GM19463 (cell line): ENCODE data around the gene MSMB.
"Not testable (repeated sequence)": the region's sequence is repeated elsewhere in the genome, so short reads cannot be mapped to it uniquely, and the experiment has no call there.

Source experiments
- ATAC-seq: cut with Tn5 transposase; IDR thresholded peaks from one replicate; pipeline ENCODE4 v1.9.1; 2021; ENCODE audit warnings: mild to moderate bottlenecking, moderate library complexity; ENCODE audit not compliant: unreplicated experiment

Gene MSMB

GRCh38 chr10:46046261-46046660, at the start of gene MSMB:
Gene MSMB (minus strand): TSS chr10:46046269. CDS start chr10:46046237, 32 bp downstream.
- ATAC-seq, result no peak

- no peak for ATAC-seq
These were observed 49.1 kb upstream of the MSMB start for GRCh38 chr10:46094931-46095750.

DNA sequence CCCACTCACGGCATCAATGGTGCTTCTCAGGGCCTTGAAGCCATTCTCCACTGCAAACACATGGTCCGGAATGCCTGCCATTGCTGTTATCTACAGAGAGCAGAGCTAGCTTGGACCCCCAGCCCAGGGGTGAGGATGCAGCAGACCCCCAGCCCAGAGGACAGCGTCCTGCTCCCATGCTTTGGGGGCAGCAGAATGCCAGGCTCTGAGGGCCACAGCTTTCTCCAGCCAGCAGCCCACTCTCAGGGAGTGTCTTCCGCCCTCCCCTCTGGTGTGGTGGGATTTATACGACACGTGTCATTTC, 48.1 kb upstream of the MSMB start:
- no peak for ATAC-seq

- ATAC-seq, result not testable (repeated sequence)
These were observed 47.5 kb upstream of the MSMB start for GRCh38 chr10:46093316-46094196.

- no peak for ATAC-seq
These were observed 46.5 kb upstream of the MSMB start for GRCh38 chr10:46092524-46093081.

- ATAC-seq, result no peak
These were observed 45.9 kb upstream of the MSMB start for GRCh38 chr10:46091828-46092523.

GRCh38 chr10:46091080-46091827, 45.2 kb upstream of the MSMB start:
- no peak for ATAC-seq

GRCh38 chr10:46090258-46090812, 44.3 kb upstream of the MSMB start:
- no peak for ATAC-seq

GRCh38 chr10:46087381-46087780, 41.3 kb upstream of the MSMB start:
- ATAC-seq, result not testable (repeated sequence)

GRCh38 chr10:46084321-46085165, 38.5 kb upstream of the MSMB start:
- ATAC-seq, result no peak

- ATAC-seq, result no peak
These were observed 34.8 kb upstream of the MSMB start for GRCh38 chr10:46080886-46081285.

GRCh38 chr10:46079831-46080585, 33.9 kb upstream of the MSMB start:
- ATAC-seq, result no peak

GRCh38 chr10:46077731-46078413, 31.8 kb upstream of the MSMB start:
- ATAC-seq, result no peak

DNA sequence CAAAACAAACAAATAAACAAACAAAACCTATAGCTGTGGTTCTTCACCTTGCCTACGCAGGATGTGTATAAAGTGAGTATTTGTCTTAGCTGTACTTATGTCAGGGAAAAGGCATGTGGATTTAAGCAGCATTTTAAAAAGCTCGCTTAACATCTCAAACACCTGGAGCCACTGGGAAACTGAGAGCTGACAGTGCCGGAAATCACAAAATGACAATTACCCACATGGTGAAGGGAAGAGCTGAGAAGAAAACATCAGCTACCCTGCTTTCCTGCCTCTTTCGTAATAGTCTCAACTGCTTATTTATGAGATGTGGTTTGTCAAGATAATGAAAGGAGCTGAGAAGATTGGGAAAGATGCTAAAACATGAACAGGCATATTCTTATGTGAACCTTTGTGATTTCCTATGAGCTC, 31.1 kb upstream of the MSMB start:
- no peak for ATAC-seq

DNA sequence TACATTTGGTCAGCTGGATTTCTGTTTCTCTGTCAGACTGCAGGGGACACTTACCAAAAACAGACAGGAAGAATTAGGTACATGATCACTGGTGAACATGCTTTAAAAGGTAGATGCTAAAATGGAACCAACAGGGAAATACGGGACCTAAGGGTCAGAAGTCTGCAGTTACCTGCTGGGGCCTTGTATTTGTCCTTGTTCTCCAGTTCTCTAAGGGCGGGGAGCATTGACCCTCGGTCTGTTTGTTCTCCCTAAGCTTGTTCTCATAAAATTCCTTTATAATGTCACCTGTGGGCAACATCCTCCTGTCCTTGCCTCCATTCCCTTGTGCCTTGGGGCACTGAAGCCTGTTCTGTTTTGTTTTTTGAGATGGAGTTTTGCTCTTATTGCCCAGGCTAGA, 29.8 kb upstream of the MSMB start:
- no peak for ATAC-seq

DNA sequence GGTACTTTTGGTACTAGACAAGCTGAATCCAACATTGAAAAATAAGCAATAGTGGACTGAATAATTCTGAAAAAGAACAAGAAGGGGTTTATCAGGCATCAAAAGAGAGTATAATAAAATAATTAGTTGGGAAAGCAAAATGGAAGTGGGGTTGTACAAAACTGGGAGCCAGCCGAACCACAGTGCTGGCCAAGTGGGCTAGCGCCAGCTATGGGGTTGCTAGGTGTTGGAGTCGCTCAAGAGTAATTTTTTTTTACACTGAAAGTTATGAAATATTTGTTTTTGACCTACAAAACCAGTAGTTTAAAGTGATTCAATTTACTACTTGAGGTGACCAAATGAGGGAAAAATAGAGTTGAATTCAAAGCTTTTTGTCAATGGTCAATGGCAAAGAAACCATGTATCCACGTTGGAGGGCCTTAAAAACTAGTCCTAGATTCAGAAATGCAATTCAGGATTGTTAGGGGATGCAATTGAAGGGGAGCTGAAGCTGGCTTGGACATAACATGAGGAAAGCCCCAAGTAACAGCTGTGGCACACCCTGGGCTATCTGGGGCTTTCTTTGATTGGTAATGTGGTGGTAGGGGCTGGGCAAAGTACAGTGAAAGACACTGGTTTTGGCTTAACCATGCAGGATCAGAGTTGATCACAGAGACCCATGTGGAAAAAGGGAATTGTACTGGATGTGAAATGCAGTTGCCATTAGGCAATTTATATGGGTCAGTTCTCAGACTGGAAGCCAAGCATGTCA, 28.3 kb upstream of the MSMB start:
- ATAC-seq, result no peak

DNA sequence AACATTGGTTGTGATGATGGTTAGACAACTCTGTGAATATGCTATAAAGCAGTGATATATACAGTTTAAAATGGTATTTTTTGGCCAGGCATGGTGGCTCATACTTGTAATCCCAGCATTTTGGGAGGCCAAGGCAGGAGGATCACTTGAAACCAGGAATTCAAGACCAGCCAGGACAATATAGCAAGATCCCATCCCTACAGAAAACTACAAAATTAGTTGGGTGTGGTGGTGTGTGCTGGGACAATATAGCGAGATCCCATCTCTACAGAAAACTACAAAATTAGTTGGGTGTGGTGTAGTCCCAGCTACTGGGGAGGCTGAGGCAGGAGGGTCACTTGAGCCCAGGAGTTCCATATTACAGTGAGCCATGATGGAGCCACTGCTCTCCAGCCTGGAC, 27.5 kb upstream of the MSMB start:
- ATAC-seq, result no peak
